BE2C (cell line): ENCODE results near the gene CHST2.

Source experiments
- DNase-seq: peaks from one replicate; pipeline ENCODE4 v3.0.0-alpha.2; 2020
- H3K27me3 ChIP-seq: fragments of 250-450 bp; sonication (Bioruptor Pico); 2 replicates; pipeline ENCODE4 v1.5.1; 2020; ENCODE audit warnings: mild to moderate bottlenecking
- H3K36me3 ChIP-seq: fragments of 250-450 bp; sonication (Bioruptor Pico); 2 replicates; pipeline ENCODE4 v1.5.1; 2020; ENCODE audit warnings: mild to moderate bottlenecking
- H3K4me1 ChIP-seq: fragments of 250-450 bp; sonication (Bioruptor Pico); 2 replicates; pipeline ENCODE4 v1.5.1; 2020
- H3K4me3 ChIP-seq: 2 replicates; pipeline ENCODE4 v1.5.1; 2011; ENCODE audit warnings: low read depth, low read length
- H3K9me3 ChIP-seq: fragments of 250-450 bp; sonication (Bioruptor Pico); 2 replicates; pipeline ENCODE4 v1.5.1; 2020
- CTCF ChIP-seq: IDR thresholded peaks from 2 replicates; pipeline ENCODE4 v1.5.1; 2012; ENCODE audit warnings: mild to moderate bottlenecking, low read depth, low read length

The CHST2 gene

GRCh38 chr3:143109861-143110260, 9.7 kb upstream of the CHST2 start:
- no peaks in the 10 kb centered on the region for H3K36me3 ChIP-seq
- no peak overlapping the region for H3K4me3 ChIP-seq
- H3K4me1 ChIP-seq: no peaks in the 10 kb centered on the region
- TF ChIP-seq CTCF: no peak
- H3K27me3 ChIP-seq: no peaks in the 10 kb centered on the region
- no peaks in the 10 kb centered on the region for H3K9me3 ChIP-seq
- no peak for DNase-seq

- Histone ChIP-seq H3K27me3 (no peaks in the 10 kb centered on the region), H3K36me3 (no peaks in the 10 kb centered on the region), H3K9me3 (no peaks in the 10 kb centered on the region), H3K4me3 (no peak overlapping the region), H3K4me1 (no peaks in the 10 kb centered on the region)
- no peak for TF ChIP-seq CTCF
- DNase-seq: no peak
These were observed 9.2 kb upstream of the CHST2 start for GRCh38 chr3:143110371-143110770.

- Histone ChIP-seq H3K27me3 (peaks cover 8% of the 10 kb centered on the region; the same call in 1 of the 2 replicates), H3K4me1 (no peaks in the 10 kb centered on the region), H3K9me3 (no peaks in the 10 kb centered on the region; the same call in 1 of the 2 replicates), H3K36me3 (no peaks in the 10 kb centered on the region), H3K4me3 (peak overlapping the region; percentile 86)
- no peak for TF ChIP-seq CTCF
- DNase-seq: no peak
These were observed 952 bp upstream of the CHST2 start for GRCh38 chr3:143118630-143119008.

GRCh38 chr3:143119974-143120715, 574 bp downstream of the CHST2 start:
- Histone ChIP-seq H3K27me3 (peaks cover 8% of the 10 kb centered on the region; the same call in 1 of the 2 replicates), H3K9me3 (no peaks in the 10 kb centered on the region; the same call in 1 of the 2 replicates), H3K36me3 (no peaks in the 10 kb centered on the region), H3K4me3 (peak overlapping the region; percentile 86), H3K4me1 (no peaks in the 10 kb centered on the region)
- DNase-seq: peak; percentile 55
- no peak for TF ChIP-seq CTCF

GRCh38 chr3:143120716-143121240, 1.2 kb downstream of the CHST2 start:
- no peaks in the 10 kb centered on the region for H3K4me1 ChIP-seq
- peak; percentile 55 for DNase-seq
- TF ChIP-seq CTCF: no peak; the same call in 1 of the 2 replicates
- no peaks in the 10 kb centered on the region; the same call in 1 of the 2 replicates for H3K9me3 ChIP-seq
- H3K36me3 ChIP-seq: no peaks in the 10 kb centered on the region
- H3K27me3 ChIP-seq: peaks cover 8% of the 10 kb centered on the region; the same call in 1 of the 2 replicates
- H3K4me3 ChIP-seq: peak overlapping the region; percentile 86
